HEK293T (cell line): Measurements from ENCODE around the gene GARS1.

Experiments
- BHLHE40 ChIP-seq: fragments of 450-650 bp; IDR thresholded peaks from 2 replicates; pipeline ENCODE4 v1.6.1; 2016; ENCODE audit warnings: mild to moderate bottlenecking, moderate library complexity, borderline replicate concordance
- LEF1 ChIP-seq: fragments of 450-650 bp; IDR thresholded peaks from 2 replicates; pipeline ENCODE4 v1.6.1; 2017; ENCODE audit warnings: mild to moderate bottlenecking, borderline replicate concordance
- TARDBP ChIP-seq: fragments of 450-650 bp; IDR thresholded peaks from 2 replicates; pipeline ENCODE4 v1.6.1; 2016

DNA sequence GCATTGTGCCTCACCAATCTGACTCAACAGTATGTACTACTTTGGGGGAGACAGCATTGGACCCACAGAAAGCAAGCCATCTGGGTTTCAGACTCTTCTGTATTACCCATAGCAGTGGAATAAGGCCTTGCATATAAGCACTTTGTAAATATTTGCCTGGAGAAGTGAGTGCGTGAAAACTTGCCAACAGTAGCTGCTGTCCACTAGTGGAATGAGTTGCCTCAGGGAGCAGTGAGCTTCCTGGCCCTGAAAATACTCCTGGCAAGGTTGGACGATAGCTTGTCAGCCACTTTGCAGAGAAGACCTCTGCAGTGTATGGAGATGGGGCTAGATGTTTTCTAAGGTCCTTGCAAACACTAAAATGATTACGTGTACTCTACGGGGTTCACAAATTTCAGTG lies 21.6 kb downstream of the GARS1 start:
- TF ChIP-seq LEF1 (no peak), BHLHE40 (no peak), TARDBP (no peak)
